ENCODE results near the gene DNAJB4. TPM values are rescaled to one million over a fixed set of nuclear protein-coding genes. Genes with fewer than 3 reads are reported as not detected.

Gene DNAJB4
- total and polyA plus RNA-seq, 2 of the 13 experiments (the other 11 are each of a cell fraction or from before 2014, with no cell fraction given), result 4.4 to 18.6 TPM

DNA sequence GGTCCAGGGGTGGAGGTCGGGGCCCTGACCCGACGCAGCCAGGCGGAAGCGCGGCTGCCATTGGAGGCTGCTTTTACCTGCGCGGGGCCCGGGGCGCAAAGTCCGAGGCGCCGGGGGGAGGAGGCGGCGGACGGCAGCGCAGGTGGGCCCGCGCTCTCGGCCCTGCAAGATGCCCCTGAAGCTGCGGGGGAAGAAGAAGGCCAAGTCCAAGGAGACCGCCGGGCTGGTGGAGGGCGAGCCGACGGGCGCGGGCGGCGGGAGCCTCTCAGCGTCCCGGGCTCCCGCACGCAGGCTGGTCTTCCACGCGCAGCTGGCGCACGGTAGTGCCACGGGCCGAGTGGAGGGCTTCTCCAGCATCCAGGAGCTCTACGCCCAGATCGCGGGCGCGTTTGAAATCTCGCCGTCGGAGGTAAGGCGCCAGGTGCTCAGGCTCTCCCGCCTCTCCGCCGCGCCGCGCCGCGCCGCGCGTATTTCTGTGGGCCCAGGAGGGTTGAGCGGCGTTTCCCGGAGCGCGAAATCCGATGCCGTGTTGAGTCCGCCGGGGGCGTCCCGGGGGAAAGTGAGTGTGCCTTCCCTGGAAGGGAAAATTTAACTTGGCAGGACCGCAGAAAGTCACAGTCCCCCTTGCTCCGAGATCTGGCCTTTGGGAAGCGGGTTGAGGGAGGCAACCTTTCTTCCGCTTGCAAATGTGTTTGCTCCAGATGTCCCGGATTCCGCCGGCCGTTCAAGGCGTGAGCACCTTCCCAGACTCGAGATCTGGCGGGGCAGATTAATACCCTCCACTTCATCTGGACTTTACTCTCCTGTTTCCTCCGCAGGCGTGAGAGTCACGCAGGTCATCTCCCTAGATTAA is 41.4 kb downstream of the DNAJB4 start, which contains the start of gene GIPC2 (continued):
- TF ChIP-seq CEBPB (IDR thresholded peaks at IDR 0.05; ENCODE audit: borderline replicate concordance, low read depth, low read length) (no peak), ZNF614 (CRISPR knock-in tag; IDR thresholded peaks at IDR 0.05; ENCODE audit: borderline replicate concordance) (no peak), ZBTB1 (CRISPR knock-in tag; IDR thresholded peaks at IDR 0.05; ENCODE audit: borderline replicate concordance) (no peak), ZNF547 (CRISPR knock-in tag; IDR thresholded peaks at IDR 0.05) (0 out of 2 replicates have a peak, but pooled peaks have one; percentile 47), ZSCAN21 (CRISPR knock-in tag; IDR thresholded peaks at IDR 0.05; ENCODE audit: borderline replicate concordance) (peak; percentile 28; the same call in 1 of the 2 replicates), ZMYM2 (CRISPR knock-in tag; IDR thresholded peaks at IDR 0.05) (no peak), ZNF256 (CRISPR knock-in tag; conservative IDR thresholded peaks at IDR 0.05) (no peak), TMF1 (CRISPR knock-in tag; IDR thresholded peaks at IDR 0.05; ENCODE audit: low read depth) (peak; percentile 87), ZNF3 (CRISPR knock-in tag; IDR thresholded peaks at IDR 0.05) (no peak), IKZF1 (IDR thresholded peaks at IDR 0.05) (no peak), ZNF558 (CRISPR knock-in tag; IDR thresholded peaks at IDR 0.05; ENCODE audit: borderline replicate concordance) (peak; percentile 32; the same call in 1 of the 2 replicates), KDM5B (CRISPR knock-in tag; IDR thresholded peaks at IDR 0.05; ENCODE audit: borderline replicate concordance) (peak; percentile 84; the same call in 1 of the 2 replicates), NCOR1 (IDR thresholded peaks at IDR 0.05; ENCODE audit: borderline replicate concordance, low read length) (peak; percentile 78), ZNF430 (CRISPR knock-in tag; IDR thresholded peaks at IDR 0.05) (0 out of 2 replicates have a peak, but pooled peaks have one; percentile 48), HMG20A (CRISPR knock-in tag; IDR thresholded peaks at IDR 0.05; ENCODE audit: borderline replicate concordance) (peak; percentile 34; the same call in 1 of the 2 replicates), SRSF1 (optimal IDR thresholded peaks at IDR 0.05; ENCODE audit: low read depth, low read length) (peak; percentile 51), SALL1 (CRISPR knock-in tag; IDR thresholded peaks at IDR 0.05) (peak; percentile 77), YEATS2 (CRISPR knock-in tag; IDR thresholded peaks at IDR 0.05; ENCODE audit: borderline replicate concordance) (0 out of 2 replicates have a peak, but pooled peaks have one; percentile 21), POLR2A (IDR thresholded peaks at IDR 0.05; ENCODE audit: insufficient read depth in 1 of 2, low read depth in 2 of 2, low read length in 2 of 2) (peak; percentile 65 to 78), GPN1 (CRISPR knock-in tag; IDR thresholded peaks at IDR 0.05; ENCODE audit: borderline replicate concordance) (no peak), MEIS1 (CRISPR knock-in tag; IDR thresholded peaks at IDR 0.05; ENCODE audit: borderline replicate concordance) (no peak), NFKB2 (CRISPR knock-in tag; IDR thresholded peaks at IDR 0.05; ENCODE audit: borderline replicate concordance) (peak; percentile 93; the same call in 1 of the 2 replicates)
- TF ChIP-seq, protein P1, sequence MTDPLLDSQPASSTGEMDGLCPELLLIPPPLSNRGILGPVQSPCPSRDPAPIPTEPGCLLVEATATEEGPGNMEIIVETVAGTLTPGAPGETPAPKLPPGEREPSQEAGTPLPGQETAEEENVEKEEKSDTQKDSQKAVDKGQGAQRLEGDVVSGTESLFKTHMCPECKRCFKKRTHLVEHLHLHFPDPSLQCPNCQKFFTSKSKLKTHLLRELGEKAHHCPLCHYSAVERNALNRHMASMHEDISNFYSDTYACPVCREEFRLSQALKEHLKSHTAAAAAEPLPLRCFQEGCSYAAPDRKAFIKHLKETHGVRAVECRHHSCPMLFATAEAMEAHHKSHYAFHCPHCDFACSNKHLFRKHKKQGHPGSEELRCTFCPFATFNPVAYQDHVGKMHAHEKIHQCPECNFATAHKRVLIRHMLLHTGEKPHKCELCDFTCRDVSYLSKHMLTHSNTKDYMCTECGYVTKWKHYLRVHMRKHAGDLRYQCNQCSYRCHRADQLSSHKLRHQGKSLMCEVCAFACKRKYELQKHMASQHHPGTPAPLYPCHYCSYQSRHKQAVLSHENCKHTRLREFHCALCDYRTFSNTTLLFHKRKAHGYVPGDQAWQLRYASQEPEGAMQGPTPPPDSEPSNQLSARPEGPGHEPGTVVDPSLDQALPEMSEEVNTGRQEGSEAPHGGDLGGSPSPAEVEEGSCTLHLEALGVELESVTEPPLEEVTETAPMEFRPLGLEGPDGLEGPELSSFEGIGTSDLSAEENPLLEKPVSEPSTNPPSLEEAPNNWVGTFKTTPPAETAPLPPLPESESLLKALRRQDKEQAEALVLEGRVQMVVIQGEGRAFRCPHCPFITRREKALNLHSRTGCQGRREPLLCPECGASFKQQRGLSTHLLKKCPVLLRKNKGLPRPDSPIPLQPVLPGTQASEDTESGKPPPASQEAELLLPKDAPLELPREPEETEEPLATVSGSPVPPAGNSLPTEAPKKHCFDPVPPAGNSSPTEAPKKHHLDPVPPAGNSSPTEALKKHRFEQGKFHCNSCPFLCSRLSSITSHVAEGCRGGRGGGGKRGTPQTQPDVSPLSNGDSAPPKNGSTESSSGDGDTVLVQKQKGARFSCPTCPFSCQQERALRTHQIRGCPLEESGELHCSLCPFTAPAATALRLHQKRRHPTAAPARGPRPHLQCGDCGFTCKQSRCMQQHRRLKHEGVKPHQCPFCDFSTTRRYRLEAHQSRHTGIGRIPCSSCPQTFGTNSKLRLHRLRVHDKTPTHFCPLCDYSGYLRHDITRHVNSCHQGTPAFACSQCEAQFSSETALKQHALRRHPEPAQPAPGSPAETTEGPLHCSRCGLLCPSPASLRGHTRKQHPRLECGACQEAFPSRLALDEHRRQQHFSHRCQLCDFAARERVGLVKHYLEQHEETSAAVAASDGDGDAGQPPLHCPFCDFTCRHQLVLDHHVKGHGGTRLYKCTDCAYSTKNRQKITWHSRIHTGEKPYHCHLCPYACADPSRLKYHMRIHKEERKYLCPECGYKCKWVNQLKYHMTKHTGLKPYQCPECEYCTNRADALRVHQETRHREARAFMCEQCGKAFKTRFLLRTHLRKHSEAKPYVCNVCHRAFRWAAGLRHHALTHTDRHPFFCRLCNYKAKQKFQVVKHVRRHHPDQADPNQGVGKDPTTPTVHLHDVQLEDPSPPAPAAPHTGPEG (CRISPR knock-in tag; IDR thresholded peaks at IDR 0.05), result peak; percentile 87; the same call in 1 of the 2 replicates
